ENCODE results near the gene CCDC12. TPM values are rescaled to one million over a fixed set of nuclear protein-coding genes. Genes with fewer than 3 reads are reported as not detected.

The CCDC12 gene
- total RNA-seq, 4 donors from 2014 or later, result 36.9 to 59.4 (median 50.2) TPM

DNA sequence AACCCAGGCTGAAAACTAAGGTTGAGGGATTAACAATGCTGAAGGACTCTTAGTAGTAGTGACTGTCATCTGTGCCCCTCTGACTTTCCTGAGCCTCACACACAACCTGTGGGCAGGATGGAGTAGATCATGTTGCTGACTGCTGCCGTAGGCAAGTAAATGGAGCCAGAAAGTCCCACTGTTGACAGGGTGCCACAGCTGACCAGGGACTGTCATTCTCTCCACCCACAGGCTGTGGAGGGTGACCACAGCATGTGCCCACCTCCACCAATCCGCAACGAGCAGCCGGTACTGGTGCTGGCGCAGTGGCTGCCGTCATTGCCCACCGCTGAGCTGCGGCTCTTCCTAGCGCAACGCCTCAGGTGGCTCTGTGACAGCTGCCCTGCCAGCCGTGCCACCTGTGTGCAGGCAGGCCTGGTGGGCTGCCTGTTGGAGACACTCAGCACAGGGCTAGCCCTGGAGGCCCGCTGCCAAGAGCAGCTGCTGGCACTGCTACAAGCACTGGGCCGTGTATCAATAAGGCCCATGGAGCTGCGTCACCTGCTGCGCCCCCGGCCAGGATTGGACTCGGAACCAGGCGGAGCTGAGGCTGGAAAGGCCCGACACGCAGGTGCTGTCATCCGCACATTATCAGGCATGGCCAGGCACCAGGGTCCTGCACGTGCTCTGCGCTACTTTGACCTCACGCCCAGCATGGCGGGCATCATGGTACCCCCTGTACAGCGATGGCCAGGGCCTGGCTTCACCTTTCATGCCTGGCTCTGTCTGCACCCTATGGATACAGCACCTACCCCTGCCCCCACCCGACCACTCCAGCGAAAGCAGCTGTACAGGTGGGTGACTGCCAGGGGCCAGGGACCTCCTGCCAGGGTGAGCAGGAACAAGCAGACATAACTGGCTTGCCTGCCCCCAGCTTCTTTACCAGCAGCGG is 18.5 kb upstream of the CCDC12 start:
- 91 to 92% methylated on average over 17 to 21 of the region's 29 CpGs for WGBS, 2 donors
- H3K9me3 ChIP-seq, result no peaks in the 10 kb centered on the region
- DNase-seq (ENCODE audit: low spot score in 2 of 2), result no peak

DNA sequence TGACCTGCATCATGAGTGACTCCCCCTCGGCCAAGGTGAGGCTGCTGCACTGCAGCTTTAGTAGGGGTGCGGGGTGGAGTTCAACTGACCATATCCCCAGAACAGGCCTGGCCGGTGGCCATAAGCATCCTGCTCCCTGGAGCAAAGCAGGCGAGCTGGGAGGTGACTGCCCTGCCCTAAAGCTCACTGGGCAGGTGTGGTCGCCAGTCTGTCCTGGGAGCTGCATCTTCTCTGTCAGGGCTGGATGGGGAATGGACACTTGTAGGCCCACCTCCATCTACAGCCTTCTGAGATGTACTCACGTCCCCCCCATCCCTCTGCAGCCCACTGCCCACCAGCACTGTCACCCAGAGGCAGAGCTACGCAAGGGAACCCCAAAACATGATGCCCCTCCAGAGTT is 17.4 kb upstream of the CCDC12 start:
- TF ChIP-seq, protein P1, sequence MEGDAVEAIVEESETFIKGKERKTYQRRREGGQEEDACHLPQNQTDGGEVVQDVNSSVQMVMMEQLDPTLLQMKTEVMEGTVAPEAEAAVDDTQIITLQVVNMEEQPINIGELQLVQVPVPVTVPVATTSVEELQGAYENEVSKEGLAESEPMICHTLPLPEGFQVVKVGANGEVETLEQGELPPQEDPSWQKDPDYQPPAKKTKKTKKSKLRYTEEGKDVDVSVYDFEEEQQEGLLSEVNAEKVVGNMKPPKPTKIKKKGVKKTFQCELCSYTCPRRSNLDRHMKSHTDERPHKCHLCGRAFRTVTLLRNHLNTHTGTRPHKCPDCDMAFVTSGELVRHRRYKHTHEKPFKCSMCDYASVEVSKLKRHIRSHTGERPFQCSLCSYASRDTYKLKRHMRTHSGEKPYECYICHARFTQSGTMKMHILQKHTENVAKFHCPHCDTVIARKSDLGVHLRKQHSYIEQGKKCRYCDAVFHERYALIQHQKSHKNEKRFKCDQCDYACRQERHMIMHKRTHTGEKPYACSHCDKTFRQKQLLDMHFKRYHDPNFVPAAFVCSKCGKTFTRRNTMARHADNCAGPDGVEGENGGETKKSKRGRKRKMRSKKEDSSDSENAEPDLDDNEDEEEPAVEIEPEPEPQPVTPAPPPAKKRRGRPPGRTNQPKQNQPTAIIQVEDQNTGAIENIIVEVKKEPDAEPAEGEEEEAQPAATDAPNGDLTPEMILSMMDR (IDR thresholded peaks at IDR 0.05), result no peak
- TF ChIP-seq EP300 (IDR thresholded peaks at IDR 0.05) (no peak), POLR2A (IDR thresholded peaks at IDR 0.05) (no peak)
- peaks cover 0 to 19% (median 3%) of the 10 kb centered on the region in 4 donors for H3K4me1 ChIP-seq
- no peaks in the 10 kb centered on the region for H3K27me3 ChIP-seq
- WGBS, 2 donors, result 80 to 81% methylated on average over 4 to 7 of the region's 7 CpGs
- no peak overlapping the region for H3K4me3 ChIP-seq
- no peak for DNase-seq (ENCODE audit: low spot score in 2 of 2)
- H3K36me3 ChIP-seq, result peaks cover 0 to 87% (median 0%) of the 10 kb centered on the region in 3 donors
- no peak overlapping the region for H3K27ac ChIP-seq
- H3K9me3 ChIP-seq, result no peaks in the 10 kb centered on the region

More for the DNA sequence above, 18.5 kb upstream of the CCDC12 start:
- Histone ChIP-seq H3K4me3 (no peak overlapping the region), H3K27me3 (no peaks in the 10 kb centered on the region), H3K27ac (no peak overlapping the region), H3K4me1 (peaks cover 0 to 13% (median under 1%) of the 10 kb centered on the region in 4 donors), H3K36me3 (peaks cover 0 to 90% (median 0%) of the 10 kb centered on the region in 3 donors)
- TF ChIP-seq EP300 (IDR thresholded peaks at IDR 0.05) (no peak), POLR2A (IDR thresholded peaks at IDR 0.05) (no peak)
- TF ChIP-seq, protein P1 (IDR thresholded peaks at IDR 0.05), result no peak

GRCh38 chr3:46993292-46993691 is 16.7 kb upstream of the CCDC12 start:
- DNase-seq (ENCODE audit: low spot score in 2 of 2), result no peak

GRCh38 chr3:46992231-46992630 is 15.7 kb upstream of the CCDC12 start:
- DNase-seq (ENCODE audit: low spot score in 2 of 2), result no peak
- TF ChIP-seq, protein P1 (IDR thresholded peaks at IDR 0.05), result no peak
- 82 to 90% methylated on average over 9 of the region's 9 CpGs for WGBS, 2 donors
- H3K36me3 ChIP-seq, result peaks cover 0 to 83% (median 0%) of the 10 kb centered on the region in 3 donors
- no peaks in the 10 kb centered on the region for H3K27me3 ChIP-seq
- H3K4me3 ChIP-seq, result no peak overlapping the region
- H3K4me1 ChIP-seq, result peaks cover 0 to 36% (median 7%) of the 10 kb centered on the region in 4 donors
- H3K27ac ChIP-seq, result no peak overlapping the region
- no peaks in the 10 kb centered on the region for H3K9me3 ChIP-seq

More at GRCh38 chr3:46993292-46993691, 16.7 kb upstream of the CCDC12 start:
- Histone ChIP-seq H3K4me1 (peaks cover 0 to 25% (median 3%) of the 10 kb centered on the region in 4 donors), H3K27ac (no peak overlapping the region), H3K4me3 (no peak overlapping the region), H3K27me3 (no peaks in the 10 kb centered on the region), H3K36me3 (peaks cover 0 to 86% (median 0%) of the 10 kb centered on the region in 3 donors), H3K9me3 (no peaks in the 10 kb centered on the region)
- WGBS, 2 donors, result 61 to 68% methylated on average over 2 of the region's 2 CpGs
- TF ChIP-seq EP300 (IDR thresholded peaks at IDR 0.05), result no peak
- TF ChIP-seq, protein P1 (IDR thresholded peaks at IDR 0.05), result no peak
- TF ChIP-seq POLR2A (IDR thresholded peaks at IDR 0.05), result no peak
